ENCODE data around the gene ACOX3. TPM values are rescaled to one million over a fixed set of nuclear protein-coding genes. Genes with fewer than 3 reads are reported as not detected.

The ACOX3 gene
- total RNA-seq, 1 donor from 2014 or later = 44.1 TPM

- Mint-ChIP-seq H3K27ac (ENCODE audit: unreplicated experiment) (no peak overlapping the region), H3K9me3 (ENCODE audit: unreplicated experiment) (no peaks in the 10 kb centered on the region), H3K27me3 (ENCODE audit: unreplicated experiment) (no peaks in the 10 kb centered on the region), H3K4me3 (ENCODE audit: unreplicated experiment) (no peak overlapping the region), H3K36me3 (ENCODE audit: low read depth, unreplicated experiment) (no peaks in the 10 kb centered on the region), H3K4me1 (ENCODE audit: unreplicated experiment) (no peaks in the 10 kb centered on the region)
- TF ChIP-seq, protein P1, sequence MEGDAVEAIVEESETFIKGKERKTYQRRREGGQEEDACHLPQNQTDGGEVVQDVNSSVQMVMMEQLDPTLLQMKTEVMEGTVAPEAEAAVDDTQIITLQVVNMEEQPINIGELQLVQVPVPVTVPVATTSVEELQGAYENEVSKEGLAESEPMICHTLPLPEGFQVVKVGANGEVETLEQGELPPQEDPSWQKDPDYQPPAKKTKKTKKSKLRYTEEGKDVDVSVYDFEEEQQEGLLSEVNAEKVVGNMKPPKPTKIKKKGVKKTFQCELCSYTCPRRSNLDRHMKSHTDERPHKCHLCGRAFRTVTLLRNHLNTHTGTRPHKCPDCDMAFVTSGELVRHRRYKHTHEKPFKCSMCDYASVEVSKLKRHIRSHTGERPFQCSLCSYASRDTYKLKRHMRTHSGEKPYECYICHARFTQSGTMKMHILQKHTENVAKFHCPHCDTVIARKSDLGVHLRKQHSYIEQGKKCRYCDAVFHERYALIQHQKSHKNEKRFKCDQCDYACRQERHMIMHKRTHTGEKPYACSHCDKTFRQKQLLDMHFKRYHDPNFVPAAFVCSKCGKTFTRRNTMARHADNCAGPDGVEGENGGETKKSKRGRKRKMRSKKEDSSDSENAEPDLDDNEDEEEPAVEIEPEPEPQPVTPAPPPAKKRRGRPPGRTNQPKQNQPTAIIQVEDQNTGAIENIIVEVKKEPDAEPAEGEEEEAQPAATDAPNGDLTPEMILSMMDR (IDR thresholded peaks at IDR 0.05; ENCODE audit: unreplicated experiment) = no peak
- no peak for DNase-seq (ENCODE audit: low spot score)
Measured at GRCh38 chr4:8333726-8334460, 106.6 kb downstream of the ACOX3 start.

DNA sequence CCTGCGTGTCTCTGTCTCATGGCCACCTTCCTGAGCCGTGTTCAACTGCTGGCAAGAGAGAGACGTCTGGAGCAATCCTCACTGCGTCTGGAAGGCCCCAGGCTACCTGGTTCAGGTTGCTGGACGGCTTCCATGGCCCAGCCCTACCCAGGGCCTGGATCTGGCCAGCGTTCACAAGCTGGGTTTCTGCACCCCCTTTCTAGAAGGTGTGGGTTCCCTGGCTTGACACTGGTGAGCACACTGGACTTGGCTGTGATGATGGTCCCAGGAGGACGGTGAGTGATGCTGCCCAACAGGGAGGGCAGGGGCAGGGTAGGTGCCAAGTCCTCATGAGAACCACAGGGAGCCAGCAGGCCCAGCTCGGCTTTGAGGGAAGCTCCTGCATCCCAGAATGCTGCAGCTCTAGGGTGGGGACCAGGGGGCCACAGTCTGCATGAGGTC, 107.6 kb downstream of the ACOX3 start:
- Mint-ChIP-seq H3K36me3 (ENCODE audit: low read depth, unreplicated experiment) (no peaks in the 10 kb centered on the region), H3K27ac (ENCODE audit: unreplicated experiment) (no peak overlapping the region), H3K27me3 (ENCODE audit: unreplicated experiment) (no peaks in the 10 kb centered on the region), H3K4me1 (ENCODE audit: unreplicated experiment) (no peaks in the 10 kb centered on the region), H3K4me3 (ENCODE audit: unreplicated experiment) (no peak overlapping the region), H3K9me3 (ENCODE audit: unreplicated experiment) (no peaks in the 10 kb centered on the region)
- TF ChIP-seq, protein P1 (IDR thresholded peaks at IDR 0.05; ENCODE audit: unreplicated experiment) = no peak
- no peak for DNase-seq (ENCODE audit: low spot score)

- H3K4me1 Mint-ChIP-seq (ENCODE audit: unreplicated experiment) = no peaks in the 10 kb centered on the region
- H3K36me3 Mint-ChIP-seq (ENCODE audit: low read depth, unreplicated experiment) = no peaks in the 10 kb centered on the region
- no peak for DNase-seq (ENCODE audit: low spot score)
- H3K4me3 Mint-ChIP-seq (ENCODE audit: unreplicated experiment) = no peak overlapping the region
- no peaks in the 10 kb centered on the region for H3K9me3 Mint-ChIP-seq (ENCODE audit: unreplicated experiment)
- TF ChIP-seq, protein P1 (IDR thresholded peaks at IDR 0.05; ENCODE audit: unreplicated experiment) = no peak
- no peaks in the 10 kb centered on the region for H3K27me3 Mint-ChIP-seq (ENCODE audit: unreplicated experiment)
- no peak overlapping the region for H3K27ac Mint-ChIP-seq (ENCODE audit: unreplicated experiment)
Measured at GRCh38 chr4:8332038-8332857, 108.3 kb downstream of the ACOX3 start.

GRCh38 chr4:8331575-8331955, 109.0 kb downstream of the ACOX3 start:
- no peaks in the 10 kb centered on the region for H3K4me1 Mint-ChIP-seq (ENCODE audit: unreplicated experiment)
- TF ChIP-seq, protein P1 (IDR thresholded peaks at IDR 0.05; ENCODE audit: unreplicated experiment) = no peak
- H3K27me3 Mint-ChIP-seq (ENCODE audit: unreplicated experiment) = no peaks in the 10 kb centered on the region
- H3K9me3 Mint-ChIP-seq (ENCODE audit: unreplicated experiment) = no peaks in the 10 kb centered on the region
- DNase-seq (ENCODE audit: low spot score) = no peak
- H3K27ac Mint-ChIP-seq (ENCODE audit: unreplicated experiment) = no peak overlapping the region
- no peaks in the 10 kb centered on the region for H3K36me3 Mint-ChIP-seq (ENCODE audit: low read depth, unreplicated experiment)
- H3K4me3 Mint-ChIP-seq (ENCODE audit: unreplicated experiment) = no peak overlapping the region
